GM18861 (cell line): ENCODE measurements around the gene RCAN2.

Source experiments
- ATAC-seq: cut with Tn5 transposase; IDR thresholded peaks from one replicate; pipeline ENCODE4 v1.9.1; 2021; ENCODE audit not compliant: unreplicated experiment

The RCAN2 gene

GRCh38 chr6:46491201-46491627 is at the start of gene RCAN2:
RCAN2 (minus strand) TSS chr6:46491449.
- ATAC-seq: peak; percentile 46

- ATAC-seq: no peak
These were observed 48.6 kb upstream of the RCAN2 start for GRCh38 chr6:46539866-46540265.

DNA sequence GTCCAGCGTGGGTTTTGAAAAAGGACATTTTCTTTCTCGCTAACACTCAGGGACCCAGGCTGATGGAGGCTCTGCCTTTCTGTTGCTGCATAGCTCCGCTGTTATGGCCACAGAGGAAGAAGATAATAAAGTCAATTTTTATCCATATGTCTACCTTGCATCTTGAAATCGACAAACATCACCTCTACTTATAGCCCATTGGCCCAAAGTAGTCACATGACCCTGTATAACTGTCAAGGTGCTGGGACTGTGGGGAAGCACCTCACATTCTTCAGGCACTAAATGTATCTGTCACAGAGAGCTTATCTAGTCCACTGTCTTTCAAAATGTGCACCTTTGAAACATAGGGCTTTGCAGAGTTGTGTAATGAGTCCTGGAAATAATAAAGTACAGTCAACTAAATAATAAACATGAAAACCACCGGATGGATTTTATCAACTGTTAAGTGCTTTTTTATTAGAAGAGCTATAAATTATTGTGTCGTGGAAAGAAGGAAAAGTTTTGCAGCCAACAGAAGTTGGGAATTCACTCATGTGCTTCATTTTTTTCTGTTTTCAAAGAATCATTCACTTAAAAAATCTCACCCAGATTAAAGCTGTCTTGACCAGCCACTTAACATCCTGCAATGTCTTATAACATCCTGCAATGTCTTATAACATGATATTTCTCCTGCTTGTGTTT is 47.7 kb upstream of the RCAN2 start:
- no peak for ATAC-seq

- no peak for ATAC-seq
These were observed 39.6 kb upstream of the RCAN2 start for GRCh38 chr6:46530896-46531295.

- ATAC-seq: no peak
These were observed 37.9 kb upstream of the RCAN2 start for GRCh38 chr6:46528961-46529750.

DNA sequence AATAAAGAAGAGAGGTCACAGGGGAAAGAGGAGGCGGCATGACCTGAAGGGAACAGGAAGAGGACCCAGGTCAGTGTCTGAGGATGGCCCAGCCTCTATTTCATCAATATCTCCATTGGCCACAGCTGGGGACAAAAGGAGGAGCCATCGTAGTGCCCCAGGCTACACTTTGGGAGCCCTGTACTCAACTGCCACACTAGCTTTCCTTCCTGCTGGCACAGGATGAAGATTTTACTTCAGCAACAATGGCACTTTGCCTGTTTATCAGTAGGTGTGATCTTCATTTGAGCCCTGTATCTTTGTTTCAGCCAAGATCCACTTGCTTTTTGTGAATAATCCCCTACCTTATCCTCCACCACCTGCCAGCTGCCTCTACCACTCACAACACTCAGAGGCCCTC is 35.4 kb upstream of the RCAN2 start:
- no peak for ATAC-seq

GRCh38 chr6:46525583-46525982 is 34.3 kb upstream of the RCAN2 start:
- no peak for ATAC-seq

GRCh38 chr6:46521464-46521971 is 30.3 kb upstream of the RCAN2 start:
- ATAC-seq: no peak

DNA sequence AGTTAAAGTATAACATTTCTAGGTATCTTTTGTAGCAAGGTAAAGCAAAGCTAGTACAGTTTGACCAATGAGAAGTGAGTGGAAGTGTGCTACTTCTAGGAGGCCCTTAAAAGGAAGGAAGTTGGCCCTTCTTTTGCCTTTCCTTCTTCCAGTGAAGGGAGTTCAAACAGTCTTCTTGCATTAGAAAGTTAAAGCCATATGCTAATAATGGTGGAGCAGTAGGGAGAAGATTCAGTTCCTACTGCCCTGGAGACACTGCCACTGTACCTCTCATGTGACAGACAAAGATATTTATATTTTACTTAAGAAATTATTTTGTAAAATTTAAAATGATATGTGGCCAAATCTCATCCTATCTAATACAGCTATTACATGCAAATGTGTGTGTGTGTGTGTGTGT is 26.0 kb upstream of the RCAN2 start:
- no peak for ATAC-seq

GRCh38 chr6:46513533-46513932 is 22.3 kb upstream of the RCAN2 start:
- no peak for ATAC-seq

GRCh38 chr6:46511320-46511719 is 20.1 kb upstream of the RCAN2 start:
- no peak for ATAC-seq

DNA sequence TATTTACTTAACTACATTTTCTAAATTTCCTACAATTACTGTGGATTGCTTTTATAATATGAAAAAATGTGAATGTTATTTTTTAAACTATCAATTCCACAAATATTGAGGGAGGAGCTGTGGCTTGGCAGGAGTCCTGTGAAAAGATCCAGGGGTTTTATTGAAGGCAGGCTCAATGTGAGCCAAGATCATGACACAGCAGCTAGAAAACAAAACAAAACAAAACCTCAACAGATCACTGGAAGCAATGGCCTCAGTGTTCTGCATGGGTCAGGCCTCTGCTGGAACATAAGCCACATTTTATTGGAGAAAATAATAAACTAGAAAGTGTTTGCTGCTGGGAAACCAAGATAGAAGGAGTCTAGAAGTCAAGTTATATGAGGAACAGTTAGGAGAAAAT is 19.4 kb upstream of the RCAN2 start:
- no peak for ATAC-seq

- no peak for ATAC-seq
These were observed 18.8 kb upstream of the RCAN2 start for GRCh38 chr6:46509981-46510510.

DNA sequence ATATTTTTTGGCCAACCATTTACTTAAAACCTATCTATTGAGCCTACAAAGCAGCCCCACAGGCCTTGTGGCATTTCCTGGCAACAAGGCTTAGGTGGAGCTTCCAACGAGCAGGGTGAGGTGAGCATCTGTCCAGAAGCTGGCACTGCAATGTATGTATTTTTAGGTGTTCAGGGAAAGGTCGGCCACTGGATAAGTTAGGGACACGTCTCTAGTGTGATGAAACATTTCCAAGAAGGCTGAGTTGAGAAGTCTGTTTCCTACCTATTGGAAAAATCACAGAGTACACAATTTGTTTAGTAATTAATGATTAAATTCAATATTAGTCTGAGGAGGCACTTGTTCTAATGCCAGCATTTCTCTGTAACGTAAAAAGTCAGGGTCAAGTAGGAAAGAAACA is 17.8 kb upstream of the RCAN2 start:
- no peak for ATAC-seq

DNA sequence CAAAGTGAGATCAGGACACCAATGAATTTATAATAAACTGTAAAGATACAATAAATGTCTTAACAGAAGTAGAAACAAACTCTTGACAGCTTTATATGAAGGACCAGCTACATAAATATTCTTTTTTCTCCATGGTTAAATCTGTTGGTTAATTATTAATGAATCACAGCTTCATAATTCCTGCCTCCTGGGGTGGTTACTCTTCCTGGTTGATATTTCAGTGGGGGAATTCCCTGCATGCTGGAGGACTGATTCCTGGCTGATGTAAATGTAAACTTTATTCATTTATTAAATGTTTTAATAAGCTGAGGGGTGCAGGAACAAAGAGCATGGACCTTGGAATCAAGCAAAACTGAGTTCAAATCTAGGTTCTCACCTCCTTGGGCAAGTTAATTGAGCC is 16.2 kb upstream of the RCAN2 start:
- ATAC-seq: no peak

GRCh38 chr6:46505693-46506512 is 14.7 kb upstream of the RCAN2 start:
- no peak for ATAC-seq

GRCh38 chr6:46504242-46504641 is 13.0 kb upstream of the RCAN2 start:
- ATAC-seq: no peak

GRCh38 chr6:46502486-46503119 is 11.4 kb upstream of the RCAN2 start:
- no peak for ATAC-seq

DNA sequence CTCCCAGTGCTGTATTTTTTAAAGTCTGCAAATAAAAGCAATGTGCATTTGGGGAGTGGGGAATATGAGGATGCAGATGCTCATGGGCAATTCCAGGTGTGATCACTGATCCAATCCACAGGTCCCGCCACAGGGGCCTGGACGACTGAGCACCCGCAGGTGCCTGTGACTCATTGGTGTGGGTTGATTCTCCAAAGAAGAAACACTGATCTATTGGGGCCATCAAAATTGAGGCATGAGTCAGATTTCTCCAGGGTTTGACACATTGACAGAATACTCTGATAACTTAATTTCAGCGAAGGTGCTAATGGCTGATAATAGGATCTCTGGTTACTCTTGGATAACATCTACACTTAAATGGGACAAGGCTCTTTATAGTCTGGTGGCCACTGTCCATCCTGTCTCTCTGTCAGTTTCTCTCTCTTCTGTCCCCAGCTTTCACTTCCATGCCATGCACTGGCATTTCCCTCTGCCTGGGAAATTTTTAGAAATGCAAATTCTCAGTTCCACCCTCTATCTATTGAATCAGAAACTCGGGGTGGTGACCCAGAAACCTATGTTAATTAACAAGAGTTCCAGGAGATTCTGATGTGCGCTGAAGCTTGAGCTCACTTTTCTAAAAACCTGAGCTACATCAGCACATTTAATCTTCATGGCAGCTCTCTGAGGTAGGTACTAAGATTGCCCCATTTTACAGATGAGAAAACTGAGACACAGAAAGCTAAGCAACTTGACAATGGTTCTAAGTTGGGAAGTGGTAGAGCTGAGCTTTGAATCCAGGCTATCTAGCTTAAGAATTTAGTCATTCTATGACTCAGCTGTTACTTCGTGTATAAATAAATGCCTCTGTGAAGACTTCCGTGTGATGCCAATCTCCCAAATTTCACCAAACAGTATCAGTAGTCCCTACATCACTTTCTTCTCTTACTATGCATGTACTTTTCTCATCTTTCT is 10.2 kb upstream of the RCAN2 start:
- ATAC-seq: no peak

DNA sequence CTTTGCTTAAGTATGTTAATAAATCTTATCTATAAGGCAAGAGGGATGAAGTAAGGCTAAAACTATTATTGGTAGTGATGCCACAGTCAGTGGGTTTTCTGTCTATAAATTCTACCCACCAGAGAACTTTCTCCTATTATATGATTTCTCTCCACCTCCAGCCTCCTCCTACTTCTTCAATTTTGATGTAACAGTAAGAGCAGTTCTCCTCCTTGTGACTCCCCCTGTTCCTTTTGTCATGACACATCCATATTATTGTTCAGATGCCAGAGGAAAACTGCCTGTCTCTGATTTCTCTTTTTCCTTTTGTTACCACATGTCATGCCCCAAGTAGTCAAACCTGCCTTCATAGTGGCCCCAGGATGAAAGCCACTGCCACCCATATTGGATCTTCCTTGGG is 9.1 kb upstream of the RCAN2 start:
- ATAC-seq: no peak
